Stomach smooth muscle (tissue), 2 donors: ENCODE measurements around the gene RARRES2.

Source experiments
- H3K27ac ChIP-seq: one replicate; pipeline ENCODE4 v1.7.0; 2013; ENCODE audit warnings: mild to moderate bottlenecking, low read length, inconsistent platforms
- H3K27me3 ChIP-seq, 2 donors: one replicate each; pipeline ENCODE4 v1.7.0; 2013; ENCODE audit warnings: low read length in 2 of 2; ENCODE audit not compliant: insufficient read depth in 2 of 2, control insufficient read depth in 1 of 2
- H3K36me3 ChIP-seq, 2 donors: one replicate each; pipeline ENCODE4 v1.7.0; 2013; ENCODE audit warnings: low read length in 2 of 2; ENCODE audit not compliant: control insufficient read depth in 2 of 2, insufficient read depth in 2 of 2
- H3K4me1 ChIP-seq: one replicate; pipeline ENCODE4 v1.7.0; 2013; ENCODE audit warnings: low read length; ENCODE audit not compliant: control insufficient read depth, insufficient read depth
- H3K4me3 ChIP-seq, 2 donors: one replicate each; pipeline ENCODE4 v1.7.0; 2013; ENCODE audit warnings: low read length in 2 of 2
- H3K9ac ChIP-seq, 2 donors: one replicate each; pipeline ENCODE4 v1.7.0; 2013; ENCODE audit warnings: low read length in 2 of 2, mild to moderate bottlenecking in 1 of 2
- H3K9me3 ChIP-seq, 2 donors: one replicate each; pipeline ENCODE4 v1.7.0; 2013; ENCODE audit warnings: low read length in 2 of 2; ENCODE audit not compliant: control insufficient read depth in 2 of 2
- donor health status: healthy.
- donor health status: Pancreatic carcinoma.

Gene RARRES2

GRCh38 chr7:150368884-150369747 is 27.7 kb upstream of the RARRES2 start:
- Histone ChIP-seq H3K27ac (peak overlapping the region; percentile 82), H3K9ac (peak overlapping the region; percentile 90 to 93), H3K36me3 (peaks cover 6 to 16% of the 10 kb centered on the region in 2 donors), H3K4me1 (peaks cover 19% of the 10 kb centered on the region), H3K9me3 (no peaks in the 10 kb centered on the region), H3K27me3 (no peaks in the 10 kb centered on the region), H3K4me3 (peak overlapping the region; percentile 92 to 94)

- peaks cover 19% of the 10 kb centered on the region for H3K4me1 ChIP-seq
- peaks cover 3 to 11% of the 10 kb centered on the region in 2 donors for H3K36me3 ChIP-seq
- H3K9me3 ChIP-seq, result no peaks in the 10 kb centered on the region
- H3K27me3 ChIP-seq, result no peaks in the 10 kb centered on the region
- peak within 1 kb of the TSS; percentile 82 for H3K27ac ChIP-seq
- H3K9ac ChIP-seq, result peak within 1 kb of the TSS; percentile 90 to 93
- peak within 1 kb of the TSS; percentile 92 to 94 for H3K4me3 ChIP-seq
Observed at GRCh38 chr7:150368096-150368883, 26.9 kb upstream of the RARRES2 start, which contains the start of gene REPIN1. TSS of gene REPIN1 (plus strand) at chr7:150368822. CDS start at chr7:150369712, 890 bp downstream.

GRCh38 chr7:150367677-150368095 is 26.3 kb upstream of the RARRES2 start:
- peaks cover 3 to 7% of the 10 kb centered on the region in 2 donors for H3K36me3 ChIP-seq
- no peaks in the 10 kb centered on the region for H3K27me3 ChIP-seq
- H3K4me3 ChIP-seq, result peak overlapping the region; percentile 47 to 92
- H3K9me3 ChIP-seq, result no peaks in the 10 kb centered on the region
- peak overlapping the region; percentile 90 to 93 for H3K9ac ChIP-seq
- peak overlapping the region; percentile 82 for H3K27ac ChIP-seq
- H3K4me1 ChIP-seq, result peaks cover 19% of the 10 kb centered on the region

- peaks cover 0 to 3% of the 10 kb centered on the region in 2 donors for H3K36me3 ChIP-seq
- H3K9ac ChIP-seq, result no peak overlapping the region
- no peaks in the 10 kb centered on the region for H3K27me3 ChIP-seq
- H3K4me3 ChIP-seq, result no peak overlapping the region
- no peaks in the 10 kb centered on the region for H3K9me3 ChIP-seq
- H3K4me1 ChIP-seq, result peaks cover 22% of the 10 kb centered on the region
- no peak overlapping the region for H3K27ac ChIP-seq
Observed at GRCh38 chr7:150365673-150366398, 24.4 kb upstream of the RARRES2 start.

- H3K27ac ChIP-seq, result no peak overlapping the region
- H3K4me1 ChIP-seq, result peaks cover 15% of the 10 kb centered on the region
- H3K4me3 ChIP-seq, result no peak overlapping the region
- H3K9me3 ChIP-seq, result no peaks in the 10 kb centered on the region
- H3K9ac ChIP-seq, result no peak overlapping the region
- no peaks in the 10 kb centered on the region for H3K27me3 ChIP-seq
- no peaks in the 10 kb centered on the region for H3K36me3 ChIP-seq
Observed at GRCh38 chr7:150365194-150365593, 23.8 kb upstream of the RARRES2 start.

GRCh38 chr7:150363872-150364271 is 22.4 kb upstream of the RARRES2 start:
- no peaks in the 10 kb centered on the region for H3K36me3 ChIP-seq
- no peaks in the 10 kb centered on the region for H3K9me3 ChIP-seq
- no peak overlapping the region for H3K4me3 ChIP-seq
- no peak overlapping the region for H3K9ac ChIP-seq
- H3K27me3 ChIP-seq, result no peaks in the 10 kb centered on the region
- no peak overlapping the region for H3K27ac ChIP-seq
- H3K4me1 ChIP-seq, result peaks cover 3% of the 10 kb centered on the region

GRCh38 chr7:150363370-150363769 is 21.9 kb upstream of the RARRES2 start:
- no peaks in the 10 kb centered on the region for H3K27me3 ChIP-seq
- H3K36me3 ChIP-seq, result no peaks in the 10 kb centered on the region
- H3K9ac ChIP-seq, result no peak overlapping the region
- H3K9me3 ChIP-seq, result no peaks in the 10 kb centered on the region
- no peak overlapping the region for H3K27ac ChIP-seq
- H3K4me1 ChIP-seq, result peaks cover 3% of the 10 kb centered on the region
- no peak overlapping the region for H3K4me3 ChIP-seq

- H3K27ac ChIP-seq, result no peak overlapping the region
- H3K9me3 ChIP-seq, result no peaks in the 10 kb centered on the region
- peaks cover 3% of the 10 kb centered on the region for H3K4me1 ChIP-seq
- H3K36me3 ChIP-seq, result no peaks in the 10 kb centered on the region
- no peaks in the 10 kb centered on the region for H3K27me3 ChIP-seq
- H3K4me3 ChIP-seq, result no peak overlapping the region
- no peak overlapping the region for H3K9ac ChIP-seq
Observed at GRCh38 chr7:150361807-150362621, 20.6 kb upstream of the RARRES2 start.

GRCh38 chr7:150361402-150361801 is 20.0 kb upstream of the RARRES2 start:
- H3K9me3 ChIP-seq, result no peaks in the 10 kb centered on the region
- no peaks in the 10 kb centered on the region for H3K36me3 ChIP-seq
- no peaks in the 10 kb centered on the region for H3K27me3 ChIP-seq
- no peak overlapping the region for H3K9ac ChIP-seq
- H3K4me1 ChIP-seq, result peaks cover 3% of the 10 kb centered on the region
- no peak overlapping the region for H3K4me3 ChIP-seq
- H3K27ac ChIP-seq, result no peak overlapping the region
